Fibroblast of lung (primary cell): ENCODE measurements around the gene KIAA1217. TPM values are rescaled to one million over a fixed set of nuclear protein-coding genes. Genes with fewer than 3 reads are reported as not detected.

Experiments
- DNase-seq, 2 donors: peaks; one replicate each; pipeline versions ENCODE4 v3.0.0 to v3.0.0-alpha.2; 2010; ENCODE audit warnings: low read depth in 2 of 2
- H2AFZ ChIP-seq: 2 replicates; pipeline ENCODE4 v1.5.1; 2012; ENCODE audit warnings: low read length, control low read depth, inconsistent platforms
- H3K27ac ChIP-seq: 2 replicates; pipeline ENCODE4 v1.5.1; 2011; ENCODE audit warnings: low read length, control low read depth; ENCODE audit not compliant: insufficient read depth
- H3K27me3 ChIP-seq: 2 replicates; pipeline ENCODE4 v1.5.1; 2011; ENCODE audit warnings: mild to moderate bottlenecking, low read length; ENCODE audit not compliant: control insufficient read depth, insufficient read depth
- H3K36me3 ChIP-seq: 2 replicates; pipeline ENCODE4 v1.5.1; 2011; ENCODE audit warnings: low read length; ENCODE audit not compliant: control insufficient read depth, insufficient read depth
- H3K4me1 ChIP-seq: 2 replicates; pipeline ENCODE4 v1.5.1; 2011; ENCODE audit warnings: low read length; ENCODE audit not compliant: control insufficient read depth, insufficient read depth; ENCODE audit errors: extremely low read depth
- H3K4me2 ChIP-seq: 2 replicates; pipeline ENCODE4 v1.5.1; 2011; ENCODE audit warnings: low read length, control low read depth; ENCODE audit not compliant: insufficient read depth; ENCODE audit errors: extremely low read depth
- H3K4me3 ChIP-seq, 4 experiments: fragments of 200-600 bp in 1 of 4; sonication (generic) in 1 of 4; replicated peaks in 1 of 4; 2 replicates each; pipeline ENCODE4 v1.5.1; 2011 to 2016; ENCODE audit warnings: low read length in 4 of 4, low read depth in 3 of 4, mild to moderate bottlenecking in 3 of 4, control low read depth in 2 of 4, inconsistent platforms in 1 of 4, mixed read lengths in 1 of 4; ENCODE audit not compliant: insufficient read depth in 1 of 4; ENCODE audit errors: control extremely low read depth in 1 of 4
- H3K79me2 ChIP-seq: 2 replicates; pipeline ENCODE4 v1.5.1; 2012; ENCODE audit warnings: mild to moderate bottlenecking, low read length, inconsistent platforms; ENCODE audit not compliant: control insufficient read depth, insufficient read depth
- H3K9ac ChIP-seq: 2 replicates; pipeline ENCODE4 v1.5.1; 2011; ENCODE audit warnings: mild to moderate bottlenecking, low read length, control low read depth; ENCODE audit not compliant: insufficient read depth
- H3K9me3 ChIP-seq: 2 replicates; pipeline ENCODE4 v1.5.1; 2012; ENCODE audit warnings: low read depth, low read length; ENCODE audit not compliant: control insufficient read depth, insufficient read depth
- H4K20me1 ChIP-seq: 2 replicates; pipeline ENCODE4 v1.5.1; 2011; ENCODE audit warnings: low read length; ENCODE audit not compliant: control insufficient read depth, insufficient read depth; ENCODE audit errors: extremely low read depth
- CTCF ChIP-seq, 2 donors: IDR thresholded peaks in 1 of 2; conservative IDR thresholded peaks in 1 of 2; 1 replicate in 1 of 2; 2 replicates in 1 of 2; pipeline ENCODE4 v1.5.1; 2011 to 2012; ENCODE audit warnings: low read length in 2 of 2, control low read depth in 1 of 2, inconsistent platforms in 1 of 2, low read depth in 1 of 2, mild to moderate bottlenecking in 1 of 2
- EZH2 ChIP-seq: IDR thresholded peaks from 2 replicates; pipeline ENCODE4 v1.5.1; 2012; ENCODE audit warnings: low read length, control low read depth, mild to moderate bottlenecking; ENCODE audit errors: missing control alignments
- polyA plus RNA-seq, 2 donors: library from polyadenylated mRNA; depleted of rRNA in 1 of 2; stranded (reverse) in 1 of 2; unstranded in 1 of 2; fragments of >200 nt; gene quantifications; 2 replicates each; pipeline ENCODE4 v1.2.1, GENCODE V29; 2011 to 2012; ENCODE audit warnings: missing spikeins in 1 of 2
- total RNA-seq: library from RNA; depleted of rRNA; stranded (reverse); fragments of >200 nt; gene quantifications from 2 replicates; pipeline ENCODE4 v1.2.1, GENCODE V29; 2014

KIAA1217 gene
- total and polyA plus RNA-seq, 2 donors (not counting 1 experiment from before 2014, with no cell fraction given), result 0.92 to 1.5 TPM

- no peaks in the 10 kb centered on the region for H3K79me2 ChIP-seq
- H3K9ac ChIP-seq, result no peak overlapping the region
- no peaks in the 10 kb centered on the region for H3K4me1 ChIP-seq
- H3K27ac ChIP-seq, result no peak overlapping the region
- H4K20me1 ChIP-seq, result no peaks in the 10 kb centered on the region
- H3K9me3 ChIP-seq, result no peaks in the 10 kb centered on the region
- no peak for TF ChIP-seq EZH2
- no peak for TF ChIP-seq CTCF (conservative IDR thresholded peaks at IDR 0.05 in 1 of 2, IDR thresholded peaks at IDR 0.05 in 1 of 2; ENCODE audit: low read depth in 1 of 2, low read length in 2 of 2)
- no peaks in the 10 kb centered on the region for H3K27me3 ChIP-seq
- no peaks in the 10 kb centered on the region for H3K36me3 ChIP-seq
- no peak overlapping the region for H2AFZ ChIP-seq
- H3K4me2 ChIP-seq, result peak overlapping the region; percentile 11
- DNase-seq, result peak; percentile 90 to 98
- H3K4me3 ChIP-seq, result no peak overlapping the region
Observed at GRCh38 chr10:24456322-24456721, 247.4 kb downstream of the KIAA1217 start.

- no peaks in the 10 kb centered on the region for H3K4me1 ChIP-seq
- H3K27me3 ChIP-seq, result no peaks in the 10 kb centered on the region
- H4K20me1 ChIP-seq, result no peaks in the 10 kb centered on the region
- no peak overlapping the region for H3K4me2 ChIP-seq
- H3K9ac ChIP-seq, result no peak overlapping the region
- H3K27ac ChIP-seq, result no peak overlapping the region
- no peaks in the 10 kb centered on the region for H3K36me3 ChIP-seq
- H3K4me3 ChIP-seq, result no peak overlapping the region
- no peak overlapping the region for H2AFZ ChIP-seq
- peak; percentile 11 to 53 for DNase-seq
- TF ChIP-seq EZH2, result no peak
- TF ChIP-seq CTCF (conservative IDR thresholded peaks at IDR 0.05 in 1 of 2, IDR thresholded peaks at IDR 0.05 in 1 of 2; ENCODE audit: low read depth in 1 of 2, low read length in 2 of 2), result no peak
- H3K79me2 ChIP-seq, result no peaks in the 10 kb centered on the region
- H3K9me3 ChIP-seq, result no peaks in the 10 kb centered on the region
Observed at GRCh38 chr10:24457661-24458318, 248.9 kb downstream of the KIAA1217 start.

GRCh38 chr10:24459836-24460235 is 250.9 kb downstream of the KIAA1217 start:
- TF ChIP-seq CTCF (conservative IDR thresholded peaks at IDR 0.05 in 1 of 2, IDR thresholded peaks at IDR 0.05 in 1 of 2; ENCODE audit: low read depth in 1 of 2, low read length in 2 of 2), result no peak
- no peak for TF ChIP-seq EZH2
- no peaks in the 10 kb centered on the region for H3K36me3 ChIP-seq
- no peak overlapping the region for H3K27ac ChIP-seq
- H3K27me3 ChIP-seq, result no peaks in the 10 kb centered on the region
- no peak overlapping the region for H3K4me3 ChIP-seq
- H4K20me1 ChIP-seq, result no peaks in the 10 kb centered on the region
- DNase-seq, result no peak
- H3K9me3 ChIP-seq, result no peaks in the 10 kb centered on the region
- H3K9ac ChIP-seq, result no peak overlapping the region
- no peak overlapping the region for H2AFZ ChIP-seq
- H3K4me2 ChIP-seq, result no peak overlapping the region
- no peaks in the 10 kb centered on the region for H3K79me2 ChIP-seq
- H3K4me1 ChIP-seq, result peaks cover 10% of the 10 kb centered on the region
